ENCODE data around the gene GALNT15. TPM values are rescaled to one million over a fixed set of nuclear protein-coding genes. Genes with fewer than 3 reads are reported as not detected.

GALNT15 gene
- total RNA-seq (ENCODE audit: low replicate concordance): 0.09 TPM in 1 of 2 replicates, not detected in the other

GRCh38 chr3:16174389-16174788 is at the start of gene GALNT15:
Gene GALNT15 (plus strand): TSS chr3:16174680. CDS start chr3:16175152, 472 bp downstream.
- no peaks in the 10 kb centered on the region for H3K4me1 ChIP-seq
- H3K9me3 ChIP-seq (ENCODE audit: low read depth): no peaks in the 10 kb centered on the region
- no peaks in the 10 kb centered on the region for H4K20me1 ChIP-seq (ENCODE audit: low read depth)
- no peak within 1 kb of the TSS for H3K4me2 ChIP-seq
- Mint-ChIP-seq H3K4me3 (no peak within 1 kb of the TSS), H3K9me3 (peaks cover 6% of the 10 kb centered on the region), H3K36me3 (no peaks in the 10 kb centered on the region), H3K27me3 (ENCODE audit: insufficient read depth, low read depth) (peaks cover 11% of the 10 kb centered on the region), H3K27ac (peak within 1 kb of the TSS; percentile 27), H3K4me1 (peaks cover 12% of the 10 kb centered on the region)
- peak; percentile 25 for DNase-seq (ENCODE audit: low spot score)
- H3F3A ChIP-seq (ENCODE audit: low read depth): peaks cover 2% of the 10 kb centered on the region
- H3K79me2 ChIP-seq (ENCODE audit: low read depth): no peaks in the 10 kb centered on the region
- H2AFZ ChIP-seq (replicated peaks): no peak within 1 kb of the TSS
- H3K27me3 ChIP-seq: peaks cover 5% of the 10 kb centered on the region
- H3K4me3 ChIP-seq: no peak within 1 kb of the TSS
- H3K9ac ChIP-seq: no peak within 1 kb of the TSS
- no peak within 1 kb of the TSS for H3K27ac ChIP-seq
- no peaks in the 10 kb centered on the region for H3K36me3 ChIP-seq
- TF ChIP-seq EZH2phosphoT487 (IDR thresholded peaks at IDR 0.05) (no peak), CTCF (IDR thresholded peaks at IDR 0.05) (no peak), EZH2 (IDR thresholded peaks at IDR 0.05) (no peak)

- Mint-ChIP-seq H3K4me1 (peaks cover 4% of the 10 kb centered on the region), H3K9me3 (no peaks in the 10 kb centered on the region), H3K27me3 (ENCODE audit: insufficient read depth, low read depth) (peaks cover 3% of the 10 kb centered on the region), H3K4me3 (no peak overlapping the region), H3K27ac (no peak overlapping the region), H3K36me3 (no peaks in the 10 kb centered on the region)
- no peak overlapping the region for H2AFZ ChIP-seq (replicated peaks)
- no peaks in the 10 kb centered on the region for H3K79me2 ChIP-seq (ENCODE audit: low read depth)
- H3K27ac ChIP-seq: no peak overlapping the region
- no peak for TF ChIP-seq CTCF (IDR thresholded peaks at IDR 0.05)
- no peak for TF ChIP-seq EZH2 (IDR thresholded peaks at IDR 0.05)
- TF ChIP-seq EZH2phosphoT487 (IDR thresholded peaks at IDR 0.05): no peak
- H3K4me2 ChIP-seq: no peak overlapping the region
- H3K27me3 ChIP-seq: no peaks in the 10 kb centered on the region
- no peak for DNase-seq (ENCODE audit: low spot score)
- no peaks in the 10 kb centered on the region for H4K20me1 ChIP-seq (ENCODE audit: low read depth)
- H3F3A ChIP-seq (ENCODE audit: low read depth): no peaks in the 10 kb centered on the region
- H3K9me3 ChIP-seq (ENCODE audit: low read depth): no peaks in the 10 kb centered on the region
- H3K9ac ChIP-seq: no peak overlapping the region
- no peak overlapping the region for H3K4me3 ChIP-seq
- H3K36me3 ChIP-seq: no peaks in the 10 kb centered on the region
- no peaks in the 10 kb centered on the region for H3K4me1 ChIP-seq
These were observed 47.8 kb upstream of the GALNT15 start for GRCh38 chr3:16126634-16127033.

GRCh38 chr3:16127249-16127648 is 47.2 kb upstream of the GALNT15 start:
- Histone ChIP-seq H3K4me2 (no peak overlapping the region), H3K9me3 (ENCODE audit: low read depth) (no peaks in the 10 kb centered on the region), H3F3A (ENCODE audit: low read depth) (no peaks in the 10 kb centered on the region), H3K9ac (no peak overlapping the region), H3K27ac (no peak overlapping the region), H3K4me3 (no peak overlapping the region), H3K4me1 (no peaks in the 10 kb centered on the region), H3K27me3 (no peaks in the 10 kb centered on the region), H4K20me1 (ENCODE audit: low read depth) (no peaks in the 10 kb centered on the region), H3K79me2 (ENCODE audit: low read depth) (no peaks in the 10 kb centered on the region), H2AFZ (replicated peaks) (no peak overlapping the region), H3K36me3 (no peaks in the 10 kb centered on the region)
- H3K9me3 Mint-ChIP-seq: no peaks in the 10 kb centered on the region
- peaks cover 3% of the 10 kb centered on the region for H3K27me3 Mint-ChIP-seq (ENCODE audit: insufficient read depth, low read depth)
- no peaks in the 10 kb centered on the region for H3K36me3 Mint-ChIP-seq
- H3K4me3 Mint-ChIP-seq: no peak overlapping the region
- DNase-seq (ENCODE audit: low spot score): no peak
- H3K27ac Mint-ChIP-seq: no peak overlapping the region
- no peak for TF ChIP-seq EZH2 (IDR thresholded peaks at IDR 0.05)
- no peak for TF ChIP-seq EZH2phosphoT487 (IDR thresholded peaks at IDR 0.05)
- no peak for TF ChIP-seq CTCF (IDR thresholded peaks at IDR 0.05)
- peaks cover 4% of the 10 kb centered on the region for H3K4me1 Mint-ChIP-seq
